GM19438 (cell line): ENCODE results near the gene ANKRD55.
A peak's percentile ranks its signal among the peaks of the same experiment; 100 is the strongest.
"Not testable (repeated sequence)": the region's sequence is repeated elsewhere in the genome, so short reads cannot be mapped to it uniquely, and the experiment has no call there.

Experiments used
- ATAC-seq: cut with Tn5 transposase; IDR thresholded peaks from one replicate; pipeline ENCODE4 v1.9.1; 2021; ENCODE audit warnings: low read depth; ENCODE audit not compliant: unreplicated experiment

Gene ANKRD55

DNA sequence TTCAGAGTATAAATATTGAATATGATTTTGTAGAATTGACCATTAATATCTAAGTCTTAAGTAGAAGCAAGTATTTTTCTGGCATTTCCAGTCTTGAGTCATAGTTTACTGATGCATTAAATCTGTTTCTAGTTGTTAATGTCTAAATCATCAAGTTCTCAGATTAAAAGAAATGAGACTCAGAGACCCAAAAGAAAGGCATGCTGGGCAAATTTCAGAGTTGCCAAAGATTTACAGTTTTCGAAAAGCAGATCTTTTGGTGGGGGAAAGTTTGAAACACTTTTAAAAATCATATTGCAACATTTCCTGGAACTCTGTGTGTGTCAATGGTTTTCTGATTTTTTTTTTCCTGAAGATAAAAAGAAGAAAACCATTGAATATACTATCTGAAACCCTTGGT, 60.9 kb downstream of the ANKRD55 start:
- no peak for ATAC-seq

DNA sequence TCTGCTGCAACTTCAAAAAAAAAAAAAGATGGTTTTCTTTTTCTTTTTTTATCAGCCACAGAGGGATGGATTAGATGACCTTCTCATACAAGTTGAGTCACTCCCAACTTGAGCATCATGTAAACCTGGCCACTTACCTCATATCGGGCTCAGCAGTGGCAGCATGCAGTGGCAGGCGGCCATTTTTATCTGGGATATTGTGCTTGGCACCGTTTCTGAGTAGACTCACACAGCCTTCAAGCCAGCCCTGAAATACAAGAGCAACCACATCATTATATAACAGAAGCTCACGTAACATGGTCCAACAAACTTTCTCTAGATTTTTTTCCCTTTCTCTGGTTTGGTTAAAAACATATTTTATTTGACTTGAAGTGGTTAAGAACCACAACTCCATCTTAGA, 62.6 kb downstream of the ANKRD55 start:
- no peak for ATAC-seq

DNA sequence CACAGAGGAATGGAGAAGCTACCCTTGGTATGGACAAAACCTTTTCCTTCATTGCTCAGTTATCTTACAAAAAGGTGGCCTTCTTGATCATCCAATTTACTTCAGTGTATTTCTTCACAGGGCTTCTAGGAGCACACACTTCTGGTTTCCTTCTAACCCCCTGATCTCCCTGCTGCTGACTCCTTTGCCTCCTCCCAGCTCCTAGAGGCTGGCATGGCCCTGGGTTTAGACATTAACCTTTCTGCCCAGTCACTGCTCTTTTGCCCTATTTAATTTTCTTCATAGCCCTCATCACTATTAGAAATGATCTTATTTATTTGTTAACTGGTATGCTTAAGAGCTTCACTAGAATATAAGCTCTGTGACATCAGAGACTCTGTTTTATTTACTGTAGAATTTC, 63.2 kb downstream of the ANKRD55 start:
- no peak for ATAC-seq

DNA sequence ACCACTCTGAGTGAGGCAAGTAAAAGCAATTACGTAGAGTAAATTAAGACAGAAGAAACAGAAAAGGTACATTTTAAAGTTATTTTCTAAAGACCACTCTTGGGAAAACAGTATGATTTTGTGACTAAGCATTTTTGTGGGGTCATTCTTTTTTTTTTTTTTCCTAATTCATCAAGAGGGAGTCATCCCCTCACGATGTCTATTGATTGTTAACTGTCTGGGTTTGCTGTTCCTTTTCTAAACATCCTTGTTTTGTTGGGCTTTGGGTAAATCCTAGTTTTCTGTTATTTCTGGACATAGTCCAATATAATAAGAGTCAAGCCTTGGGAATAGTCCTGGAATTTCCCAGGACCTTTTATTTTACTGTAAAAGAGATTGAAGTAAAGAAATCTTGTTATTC, 63.8 kb downstream of the ANKRD55 start:
- ATAC-seq, result no peak

DNA sequence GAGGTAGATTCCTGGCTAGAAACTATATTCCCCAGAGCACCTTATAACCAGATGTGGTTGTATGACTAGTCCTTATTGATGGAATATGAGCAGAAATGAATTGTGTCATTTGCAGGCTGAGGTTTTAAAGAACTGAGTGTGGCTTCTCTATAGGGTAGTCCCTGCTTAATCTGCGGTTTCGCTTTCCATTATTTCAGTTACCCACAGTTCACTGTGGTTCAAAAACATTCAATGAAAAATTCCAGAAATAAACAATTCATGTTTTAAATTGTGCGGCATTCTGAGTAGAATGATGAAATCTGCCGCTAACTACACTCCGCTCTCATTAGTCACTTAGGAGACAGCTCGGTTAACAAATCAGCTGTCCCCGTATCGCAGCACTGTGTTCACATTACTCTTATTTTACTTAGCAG, 65.1 kb downstream of the ANKRD55 start:
- no peak for ATAC-seq

DNA sequence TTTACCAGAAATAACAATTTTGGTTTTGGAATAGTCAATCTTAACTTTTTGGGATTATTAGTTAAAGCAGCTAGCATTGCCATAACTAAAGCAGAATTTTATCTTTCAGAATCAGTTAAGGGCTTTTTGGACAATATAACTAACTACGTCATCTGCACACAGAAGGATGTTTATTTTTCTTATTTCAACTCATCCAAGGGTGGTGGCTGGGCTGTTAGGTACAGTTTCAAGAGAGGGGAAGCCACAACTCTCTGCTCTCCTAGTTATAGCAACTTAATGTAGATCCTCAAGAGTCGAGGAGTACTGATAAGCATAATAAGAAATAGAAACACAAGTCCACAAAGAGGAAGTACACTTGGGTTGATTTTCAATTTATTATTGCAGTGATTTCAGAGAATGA, 65.6 kb downstream of the ANKRD55 start:
- no peak for ATAC-seq

DNA sequence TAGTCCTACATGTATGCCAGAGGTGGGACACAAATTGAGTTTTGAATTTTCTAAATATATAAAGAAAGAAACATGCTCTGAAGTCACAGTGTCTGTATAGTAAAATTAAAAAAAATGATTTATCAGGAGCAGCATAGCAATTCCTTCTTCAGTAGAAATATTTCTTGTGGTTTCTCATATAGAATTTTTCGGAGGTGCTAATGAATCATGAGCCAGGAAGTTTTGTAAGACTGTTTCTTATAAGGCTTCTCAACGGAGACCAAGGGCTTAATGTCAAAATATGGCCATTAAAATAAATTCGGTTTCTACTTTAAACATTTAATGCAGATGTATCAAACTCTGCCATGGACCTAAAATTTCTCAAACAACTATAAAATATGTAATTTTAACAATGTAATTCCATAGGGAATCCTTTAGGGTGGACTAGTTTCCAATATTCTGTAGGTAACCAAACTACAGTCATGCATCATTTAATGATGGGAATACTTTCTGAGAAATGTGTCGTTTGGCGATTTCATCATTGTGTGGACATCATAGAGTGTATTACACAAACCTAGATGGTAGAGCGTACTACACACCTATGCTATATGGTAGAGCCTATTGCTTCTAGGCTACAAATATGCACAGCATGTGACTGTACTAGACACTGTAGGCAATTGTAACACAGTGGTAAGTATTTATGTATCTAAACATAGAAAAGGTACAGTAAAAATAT, 66.3 kb downstream of the ANKRD55 start:
- ATAC-seq, result no peak

DNA sequence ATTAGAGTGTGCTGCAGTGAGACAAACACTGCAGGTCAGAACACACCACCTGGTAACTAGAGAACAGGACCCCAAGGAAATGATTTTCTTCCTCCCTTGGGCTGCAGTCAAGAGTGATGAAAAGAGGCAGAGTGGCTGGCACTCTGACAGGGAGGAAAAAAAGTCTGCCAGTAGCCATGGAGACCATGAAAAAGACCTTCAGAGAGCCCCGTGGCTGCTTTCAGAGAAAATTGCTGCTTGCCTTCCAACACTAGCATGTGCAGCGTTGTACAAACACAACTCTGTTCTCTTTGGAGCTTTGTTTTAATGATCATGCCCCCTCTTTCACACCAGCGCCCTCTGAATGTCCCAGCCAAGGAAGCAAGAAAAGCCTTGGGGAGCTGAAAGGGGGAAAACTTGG, 68.8 kb downstream of the ANKRD55 start:
- no peak for ATAC-seq

DNA sequence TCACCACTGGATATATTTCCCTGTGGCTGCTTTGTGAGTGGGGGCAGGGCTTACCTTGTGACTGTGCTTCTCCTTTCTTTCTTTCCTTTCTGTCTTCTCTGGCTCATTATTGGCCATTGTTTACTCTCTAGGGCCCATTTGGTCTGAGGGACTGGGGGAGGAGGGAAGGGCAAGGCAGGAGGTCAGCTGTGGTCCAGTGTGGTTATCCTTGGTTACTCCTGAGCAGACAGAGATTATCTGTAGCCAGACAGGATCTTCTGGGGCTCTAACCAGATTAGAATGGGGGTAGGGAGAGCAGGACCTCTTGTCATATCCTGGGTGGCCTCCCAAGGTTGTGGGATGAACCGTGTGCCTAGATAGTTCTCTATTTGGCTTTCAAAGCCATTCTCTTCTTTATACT, 71.2 kb downstream of the ANKRD55 start:
- no peak for ATAC-seq

DNA sequence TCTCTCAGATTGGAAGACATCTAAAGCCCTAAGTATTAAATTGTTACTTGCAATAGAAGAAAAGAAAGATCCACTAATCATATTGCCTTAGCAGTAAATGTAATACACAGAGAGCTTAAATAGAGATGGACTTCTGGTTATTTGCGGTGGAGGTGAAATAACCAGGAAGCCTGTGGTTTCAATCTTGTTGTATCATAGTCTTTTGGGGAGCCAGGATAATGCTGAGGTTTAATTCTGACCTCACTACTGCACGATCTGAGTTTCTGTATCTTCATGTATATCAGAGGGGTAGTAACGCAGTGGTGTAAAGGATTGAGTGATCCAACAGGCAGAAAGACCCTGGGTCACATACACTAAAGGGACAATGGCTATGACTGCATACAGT, 71.7 kb downstream of the ANKRD55 start:
- ATAC-seq, result no peak

DNA sequence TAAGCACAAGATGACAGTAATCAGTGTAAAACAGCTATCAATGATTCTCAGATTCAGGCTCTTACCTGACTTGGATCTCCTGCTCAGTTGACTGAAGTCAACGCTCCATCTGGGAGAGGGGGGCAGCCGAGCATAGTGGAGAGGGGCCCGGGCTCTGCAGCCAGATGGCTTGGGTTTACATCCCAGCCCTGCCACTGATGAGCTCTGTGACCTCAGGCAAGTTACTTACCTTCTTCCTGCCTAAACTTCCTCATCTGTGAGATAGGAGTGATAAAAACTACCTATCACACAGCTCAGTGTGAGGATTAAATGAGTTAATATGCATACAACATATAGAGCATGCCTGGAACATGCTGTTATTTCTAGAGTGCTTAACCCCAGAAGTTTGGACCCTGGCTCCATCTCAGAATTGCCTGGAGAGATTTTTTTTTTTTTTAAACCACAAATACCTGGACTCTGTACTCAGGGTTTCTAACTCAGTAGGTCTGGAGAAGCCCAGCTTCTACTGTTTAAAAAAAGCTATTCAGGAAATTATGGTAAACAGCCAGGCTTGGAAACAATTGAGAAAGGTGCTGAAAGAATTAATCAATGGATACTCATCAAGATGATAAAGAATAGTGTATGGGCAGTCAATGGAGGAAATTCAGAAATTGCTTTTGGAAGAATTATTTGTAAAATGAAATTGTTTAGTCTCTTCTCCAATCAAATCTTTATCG, 72.2 kb downstream of the ANKRD55 start:
- ATAC-seq, result no peak

DNA sequence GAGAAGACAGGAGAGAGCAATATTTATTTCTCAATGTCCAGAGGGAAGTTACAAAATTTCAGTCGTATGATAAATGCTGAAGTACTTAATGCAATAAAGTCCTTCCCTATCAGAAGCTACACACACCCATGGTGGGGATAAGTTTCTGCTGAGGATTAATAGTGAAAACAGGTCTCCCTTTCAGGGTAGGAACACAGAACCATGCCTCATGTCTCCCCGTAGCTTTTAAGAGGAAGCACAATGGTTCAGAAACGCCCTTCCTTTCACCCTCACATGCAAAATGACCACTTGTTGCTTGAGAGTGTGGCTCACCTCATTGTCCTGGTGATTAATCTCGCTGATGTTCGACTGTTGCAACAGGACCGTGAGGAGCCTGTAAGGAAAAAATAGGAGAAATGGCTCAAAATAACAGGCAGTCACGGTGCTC, 73.6 kb downstream of the ANKRD55 start:
- no peak for ATAC-seq

DNA sequence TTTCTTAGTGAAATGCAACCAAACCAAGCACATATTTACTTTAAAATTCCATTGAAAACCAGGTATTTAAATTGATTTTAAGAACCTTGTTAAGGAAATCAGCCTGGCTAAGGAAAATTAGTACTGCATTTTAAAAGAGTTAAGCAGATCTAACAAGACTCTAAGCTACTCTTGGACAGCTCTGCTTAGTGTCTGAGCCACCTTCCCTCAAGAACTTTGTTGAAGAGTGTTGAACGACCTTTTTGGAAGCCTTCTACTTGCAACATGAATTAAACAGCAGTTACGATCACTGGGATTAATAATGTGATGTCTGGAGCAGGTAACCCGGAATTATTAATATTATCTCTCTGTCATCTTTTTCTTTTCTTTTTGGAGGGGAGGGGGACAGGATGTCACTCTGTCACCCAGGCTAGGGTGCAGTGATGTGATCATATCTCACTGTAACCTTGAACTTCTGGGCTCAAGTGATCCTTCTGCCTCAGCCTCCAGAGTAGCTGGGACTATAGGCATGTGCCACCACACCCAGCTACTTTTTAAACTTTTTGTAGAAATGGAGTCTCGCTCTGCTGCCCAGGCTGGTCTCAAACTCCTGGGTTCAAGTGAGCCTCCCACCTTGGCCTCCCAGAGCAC, 74.7 kb downstream of the ANKRD55 start:
- ATAC-seq, result no peak

DNA sequence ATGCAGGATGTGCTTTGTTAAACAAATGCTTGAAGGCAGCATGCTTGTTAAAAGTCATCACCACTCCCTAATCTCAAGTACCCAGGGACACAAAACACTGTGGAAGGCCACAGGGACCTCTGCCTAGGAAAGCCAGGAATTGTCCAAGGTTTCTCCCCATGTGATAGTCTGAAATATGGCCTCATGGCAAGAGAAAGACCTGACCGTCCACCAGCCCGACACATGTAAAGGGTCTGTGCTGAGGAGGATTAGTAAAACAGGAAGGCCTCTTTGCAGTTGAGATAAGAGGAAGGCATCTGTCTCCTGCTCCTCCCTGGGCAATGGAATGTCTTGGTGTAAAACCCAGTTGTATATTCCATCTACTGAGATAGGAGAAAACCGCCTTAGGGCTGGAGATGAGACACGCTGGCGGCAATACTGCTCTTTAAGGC, 75.9 kb downstream of the ANKRD55 start:
- ATAC-seq, result not testable (repeated sequence)

DNA sequence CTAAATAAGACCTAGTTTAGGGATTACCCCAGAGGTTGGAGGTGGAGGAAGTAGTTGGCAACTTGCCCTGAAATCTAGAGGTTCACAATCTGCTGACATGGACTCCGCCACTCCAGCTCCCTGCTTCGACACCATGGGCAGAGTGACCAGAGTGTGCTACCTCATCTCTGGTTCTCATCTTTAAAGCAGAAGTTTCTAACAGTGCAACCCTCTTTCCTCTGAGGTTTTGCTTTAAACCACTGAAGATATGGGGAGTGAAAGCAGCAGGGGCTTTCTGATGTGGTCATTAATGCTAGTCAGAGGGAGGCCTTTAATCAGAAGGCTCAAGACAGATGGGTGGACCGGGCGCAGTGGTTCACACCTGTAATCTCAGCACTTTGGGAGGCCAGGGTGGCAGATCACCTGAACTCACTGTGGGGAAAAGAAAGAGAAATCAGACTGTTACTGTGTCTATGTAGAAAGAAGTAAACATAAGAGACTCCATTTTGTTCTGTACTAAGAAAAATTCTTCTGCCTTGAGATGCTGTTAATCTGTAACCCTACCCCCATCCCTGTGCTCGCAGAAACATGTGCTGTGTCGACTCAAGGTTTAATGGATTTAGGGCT, 76.4 kb downstream of the ANKRD55 start:
- ATAC-seq, result peak; percentile 58

DNA sequence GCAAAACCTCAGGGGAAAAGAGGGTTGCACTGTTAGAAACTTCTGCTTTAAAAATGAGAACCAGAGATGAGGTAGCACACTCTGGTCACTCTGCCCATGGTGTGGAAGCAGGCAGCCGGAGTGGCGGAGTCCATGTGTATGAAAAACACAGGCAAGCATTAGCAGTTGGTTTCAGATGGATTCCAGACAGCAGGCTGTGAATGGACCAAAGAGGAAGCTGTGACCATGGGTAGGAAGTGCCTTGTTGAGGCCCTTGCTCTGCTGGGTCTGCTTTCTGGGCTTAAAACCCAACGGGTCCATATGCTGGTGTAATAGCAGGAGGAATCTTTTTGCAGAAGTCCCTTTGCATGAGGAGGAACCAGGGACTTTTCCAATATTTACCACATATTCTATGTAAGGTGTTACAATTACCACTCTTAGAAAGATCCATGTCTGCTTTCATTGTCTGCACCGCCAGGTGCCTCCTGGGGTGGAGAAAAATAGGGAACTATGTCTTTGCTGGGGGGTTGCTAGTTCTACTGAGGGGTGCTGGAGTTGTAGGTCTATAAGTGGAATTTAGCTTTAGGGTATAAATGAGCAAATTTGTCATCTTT, 77.0 kb downstream of the ANKRD55 start:
- ATAC-seq, result no peak

DNA sequence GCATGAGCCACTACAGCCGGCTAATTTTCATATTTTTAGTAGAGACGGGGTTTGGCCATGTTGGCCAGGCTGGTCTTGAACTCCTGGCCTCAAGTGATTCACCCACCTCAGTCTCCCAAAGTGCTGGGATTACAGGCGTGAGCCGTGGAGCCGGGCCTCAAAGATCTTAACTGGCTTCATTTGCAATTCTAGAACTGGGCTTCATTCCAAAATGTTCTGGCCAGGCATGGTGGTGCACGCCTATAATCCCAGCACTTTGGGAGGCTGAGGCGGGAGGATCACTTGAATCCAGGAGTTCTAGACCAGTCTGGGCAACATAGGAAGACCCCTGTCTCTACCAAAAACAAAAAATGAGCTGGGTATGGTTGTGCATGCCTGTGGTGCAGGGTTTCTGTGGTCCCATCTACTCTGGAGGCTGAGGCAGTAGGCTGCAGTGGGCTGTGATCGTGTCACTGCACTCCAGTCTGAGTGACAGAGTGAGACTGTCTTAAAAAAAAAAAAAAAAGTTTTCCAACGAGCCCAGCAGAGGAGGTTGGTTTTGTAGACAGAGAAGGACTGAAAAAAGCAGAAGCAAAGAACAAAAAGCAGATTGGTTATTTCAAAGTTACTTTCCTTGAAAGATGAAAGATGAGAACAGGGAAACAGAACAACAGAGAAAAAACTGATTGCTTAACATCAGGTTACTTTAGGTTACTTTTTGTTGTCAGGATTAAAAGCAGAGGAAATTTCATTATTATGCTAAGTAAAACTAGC, 78.2 kb downstream of the ANKRD55 start:
- no peak for ATAC-seq

DNA sequence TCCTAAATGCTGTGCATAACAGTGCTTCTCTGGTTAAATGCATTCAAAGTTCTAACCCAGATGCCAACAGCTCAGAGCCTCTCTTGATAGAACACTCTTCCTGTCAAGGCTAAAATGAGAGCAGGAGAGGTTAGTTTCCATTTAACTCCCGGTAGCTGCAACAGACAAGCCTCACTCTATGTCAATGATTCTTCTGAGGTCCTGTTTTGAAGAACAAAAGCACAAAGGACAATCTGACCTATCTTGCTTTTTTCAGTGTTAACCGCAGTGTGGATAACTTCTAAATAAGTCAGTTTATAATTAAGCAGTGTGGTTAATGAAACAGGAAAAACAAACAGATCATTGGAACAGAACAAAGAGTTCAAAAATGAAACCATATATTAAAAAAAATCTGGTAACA, 80.7 kb downstream of the ANKRD55 start:
- ATAC-seq, result peak; percentile 44

DNA sequence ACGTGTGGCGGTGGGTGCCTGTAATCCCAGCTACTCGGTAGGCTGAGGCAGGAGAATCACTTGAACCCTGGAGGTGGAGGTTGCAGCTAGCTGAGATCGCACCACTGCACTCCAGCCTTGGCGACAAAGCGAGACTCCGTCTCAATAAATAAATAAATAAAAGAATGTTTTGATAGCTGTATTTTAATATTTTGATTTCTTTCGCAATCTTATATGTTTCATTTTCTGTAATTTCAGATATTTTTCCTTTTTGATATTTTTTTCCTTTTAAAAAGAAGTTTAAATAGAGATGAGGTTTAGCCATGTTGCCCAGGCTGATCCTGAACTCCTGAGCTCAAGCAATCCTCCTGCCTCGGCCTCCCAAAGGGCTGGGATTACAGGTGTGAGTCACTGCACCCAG, 82.4 kb downstream of the ANKRD55 start:
- not testable (repeated sequence) for ATAC-seq

DNA sequence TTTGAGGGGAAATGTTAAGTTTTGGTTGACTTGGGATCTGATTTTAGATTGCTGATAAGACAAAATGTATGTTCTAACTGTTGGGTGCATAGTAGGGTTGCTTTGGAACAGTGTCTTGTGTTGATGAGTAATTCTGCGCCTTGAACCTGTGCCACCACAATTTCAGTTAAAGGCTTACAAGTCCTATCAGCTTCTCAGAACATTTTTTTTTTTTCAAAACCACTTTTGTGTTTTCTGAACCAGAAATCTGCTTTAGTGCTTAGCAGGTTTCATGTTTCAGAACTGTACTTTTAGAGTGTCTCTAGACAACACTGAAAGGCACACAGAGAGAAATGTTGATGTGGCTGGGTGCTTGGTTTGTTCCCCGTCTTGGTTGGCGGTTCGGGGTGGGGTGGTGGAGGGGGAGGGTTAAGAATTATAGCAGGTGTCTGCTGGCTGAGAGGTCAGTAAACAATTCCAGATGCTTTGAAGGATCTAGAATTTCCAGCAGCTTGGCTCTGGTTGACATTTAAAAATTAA, 84.6 kb downstream of the ANKRD55 start:
- peak; percentile 86 for ATAC-seq
